IgD-negative memory B cell (primary cell): ENCODE results near the gene LITAF. TPM values are rescaled to one million over a fixed set of nuclear protein-coding genes. Genes with fewer than 3 reads are reported as not detected.

Experiments
- H3K27ac Mint-ChIP-seq, 3 donors: one replicate each; pipeline ENCODE4 v1.8.0; 2020 to 2022; ENCODE audit warnings: mild to moderate bottlenecking in 3 of 3, mixed read lengths in 3 of 3, moderate library complexity in 1 of 3
- H3K27me3 Mint-ChIP-seq: one replicate; pipeline ENCODE4 v1.8.0; 2021; ENCODE audit warnings: mixed read lengths
- H3K36me3 Mint-ChIP-seq: one replicate; pipeline ENCODE4 v1.8.0; 2020; ENCODE audit warnings: mild to moderate bottlenecking, mixed read lengths
- H3K4me1 Mint-ChIP-seq, 3 donors: one replicate each; pipeline ENCODE4 v1.8.0; 2020 to 2022; ENCODE audit warnings: mixed read lengths in 3 of 3, mild to moderate bottlenecking in 1 of 3
- H3K4me3 Mint-ChIP-seq, 4 donors: one replicate each; pipeline ENCODE4 v1.8.0; 2020 to 2022; ENCODE audit warnings: mild to moderate bottlenecking in 4 of 4, mixed read lengths in 4 of 4, moderate library complexity in 3 of 4
- H3K9me3 Mint-ChIP-seq, 3 donors: one replicate each; pipeline ENCODE4 v1.8.0; 2020 to 2021; ENCODE audit warnings: mixed read lengths in 3 of 3, mild to moderate bottlenecking in 1 of 3
- polyA plus RNA-seq: library from polyadenylated mRNA; unstranded; fragments of 300-500 nt; fragmentation: Illumina TruSeq; gene quantifications from one replicate; pipeline ENCODE4 v1.2.3, GENCODE V29; 2021

LITAF gene
- 318 TPM for polyA plus RNA-seq

GRCh38 chr16:11586856-11587642, at the start of gene LITAF:
Gene LITAF (minus strand): TSS chr16:11586919. CDS start chr16:11556730, 30,189 bp downstream.
- peak within 1 kb of the TSS; percentile 91 to 98 (median 96) for H3K27ac Mint-ChIP-seq
- peak within 1 kb of the TSS; percentile 90 to 98 (median 95) for H3K4me3 Mint-ChIP-seq
- peaks cover 31 to 42% (median 36%) of the 10 kb centered on the region in 3 donors for H3K4me1 Mint-ChIP-seq
- no peaks in the 10 kb centered on the region for H3K9me3 Mint-ChIP-seq
- no peaks in the 10 kb centered on the region for H3K36me3 Mint-ChIP-seq
- no peaks in the 10 kb centered on the region for H3K27me3 Mint-ChIP-seq

- Mint-ChIP-seq H3K9me3 (no peaks in the 10 kb centered on the region), H3K4me3 (no peak overlapping the region), H3K27ac (no peak overlapping the region), H3K36me3 (peaks cover 4% of the 10 kb centered on the region), H3K4me1 (peaks cover 7 to 12% (median 11%) of the 10 kb centered on the region in 3 donors), H3K27me3 (no peaks in the 10 kb centered on the region)
These were observed 49.5 kb upstream of the LITAF start for GRCh38 chr16:11636172-11636721.

GRCh38 chr16:11635679-11636171, 49.0 kb upstream of the LITAF start:
- Mint-ChIP-seq H3K4me3 (no peak overlapping the region), H3K9me3 (no peaks in the 10 kb centered on the region), H3K27ac (no peak overlapping the region), H3K4me1 (peaks cover 7 to 12% (median 11%) of the 10 kb centered on the region in 3 donors), H3K27me3 (no peaks in the 10 kb centered on the region), H3K36me3 (peaks cover 4% of the 10 kb centered on the region)

- peaks cover 4% of the 10 kb centered on the region for H3K36me3 Mint-ChIP-seq
- no peak overlapping the region for H3K4me3 Mint-ChIP-seq
- H3K27ac Mint-ChIP-seq: no peak overlapping the region
- H3K27me3 Mint-ChIP-seq: no peaks in the 10 kb centered on the region
- peaks cover 7 to 12% (median 11%) of the 10 kb centered on the region in 3 donors for H3K4me1 Mint-ChIP-seq
- no peaks in the 10 kb centered on the region for H3K9me3 Mint-ChIP-seq
These were observed 48.5 kb upstream of the LITAF start for GRCh38 chr16:11635113-11635652.

GRCh38 chr16:11634312-11634711, 47.6 kb upstream of the LITAF start:
- no peak overlapping the region for H3K4me3 Mint-ChIP-seq
- peaks cover 11 to 18% (median 16%) of the 10 kb centered on the region in 3 donors for H3K4me1 Mint-ChIP-seq
- no peaks in the 10 kb centered on the region for H3K27me3 Mint-ChIP-seq
- H3K9me3 Mint-ChIP-seq: no peaks in the 10 kb centered on the region
- peaks cover 4% of the 10 kb centered on the region for H3K36me3 Mint-ChIP-seq
- H3K27ac Mint-ChIP-seq: no peak overlapping the region

- peaks cover 4% of the 10 kb centered on the region for H3K36me3 Mint-ChIP-seq
- H3K4me3 Mint-ChIP-seq: no peak overlapping the region
- no peaks in the 10 kb centered on the region for H3K27me3 Mint-ChIP-seq
- peaks cover 16 to 24% (median 22%) of the 10 kb centered on the region in 3 donors for H3K4me1 Mint-ChIP-seq
- peak overlapping the region in 2 of 3 donors; percentile 30 to 81 for H3K27ac Mint-ChIP-seq
- no peaks in the 10 kb centered on the region for H3K9me3 Mint-ChIP-seq
These were observed 46.4 kb upstream of the LITAF start for GRCh38 chr16:11633113-11633512.

- no peak overlapping the region for H3K4me3 Mint-ChIP-seq
- H3K27ac Mint-ChIP-seq: peak overlapping the region in 2 of 3 donors; percentile 30 to 81
- peaks cover 4% of the 10 kb centered on the region for H3K36me3 Mint-ChIP-seq
- H3K9me3 Mint-ChIP-seq: no peaks in the 10 kb centered on the region
- H3K27me3 Mint-ChIP-seq: no peaks in the 10 kb centered on the region
- peaks cover 18 to 27% (median 22%) of the 10 kb centered on the region in 3 donors for H3K4me1 Mint-ChIP-seq
These were observed 45.8 kb upstream of the LITAF start for GRCh38 chr16:11632455-11632939.

GRCh38 chr16:11631214-11631613, 44.5 kb upstream of the LITAF start:
- peaks cover 20 to 26% (median 22%) of the 10 kb centered on the region in 3 donors for H3K4me1 Mint-ChIP-seq
- peak overlapping the region in 1 of 4 donors; percentile 43 for H3K4me3 Mint-ChIP-seq
- peaks cover 4% of the 10 kb centered on the region for H3K36me3 Mint-ChIP-seq
- no peak overlapping the region for H3K27ac Mint-ChIP-seq
- no peaks in the 10 kb centered on the region for H3K9me3 Mint-ChIP-seq
- H3K27me3 Mint-ChIP-seq: no peaks in the 10 kb centered on the region

- peaks cover 20 to 22% (median 20%) of the 10 kb centered on the region in 3 donors for H3K4me1 Mint-ChIP-seq
- no peak overlapping the region for H3K4me3 Mint-ChIP-seq
- peaks cover 4% of the 10 kb centered on the region for H3K36me3 Mint-ChIP-seq
- no peaks in the 10 kb centered on the region for H3K27me3 Mint-ChIP-seq
- H3K27ac Mint-ChIP-seq: no peak overlapping the region
- no peaks in the 10 kb centered on the region for H3K9me3 Mint-ChIP-seq
These were observed 44.0 kb upstream of the LITAF start for GRCh38 chr16:11630768-11631056.

GRCh38 chr16:11630046-11630767, 43.5 kb upstream of the LITAF start:
- Mint-ChIP-seq H3K9me3 (no peaks in the 10 kb centered on the region), H3K4me3 (peak overlapping the region in 2 of 4 donors; percentile 78 to 88), H3K27ac (peak overlapping the region in 1 of 3 donors; percentile 70), H3K36me3 (peaks cover 4% of the 10 kb centered on the region), H3K4me1 (peaks cover 21 to 23% (median 22%) of the 10 kb centered on the region in 3 donors), H3K27me3 (no peaks in the 10 kb centered on the region)

- Mint-ChIP-seq H3K4me3 (peak overlapping the region in 3 of 4 donors; percentile 35 to 88 (median 78)), H3K36me3 (peaks cover 3% of the 10 kb centered on the region), H3K9me3 (no peaks in the 10 kb centered on the region), H3K4me1 (peaks cover 26% of the 10 kb centered on the region in 3 donors), H3K27me3 (no peaks in the 10 kb centered on the region), H3K27ac (peak overlapping the region; percentile 53 to 70 (median 66))
These were observed 42.6 kb upstream of the LITAF start for GRCh38 chr16:11629071-11630030.

- Mint-ChIP-seq H3K27me3 (no peaks in the 10 kb centered on the region), H3K4me1 (peaks cover 25 to 27% (median 27%) of the 10 kb centered on the region in 3 donors), H3K27ac (peak overlapping the region; percentile 40 to 74 (median 70)), H3K4me3 (peak overlapping the region in 1 of 4 donors; percentile 51), H3K9me3 (no peaks in the 10 kb centered on the region), H3K36me3 (no peaks in the 10 kb centered on the region)
These were observed 41.2 kb upstream of the LITAF start for GRCh38 chr16:11627822-11628457.

GRCh38 chr16:11627292-11627663, 40.6 kb upstream of the LITAF start:
- no peaks in the 10 kb centered on the region for H3K27me3 Mint-ChIP-seq
- no peak overlapping the region for H3K4me3 Mint-ChIP-seq
- H3K27ac Mint-ChIP-seq: peak overlapping the region in 1 of 3 donors; percentile 89
- H3K9me3 Mint-ChIP-seq: no peaks in the 10 kb centered on the region
- peaks cover 29 to 31% (median 31%) of the 10 kb centered on the region in 3 donors for H3K4me1 Mint-ChIP-seq
- no peaks in the 10 kb centered on the region for H3K36me3 Mint-ChIP-seq
